Panc1 (cell line): ENCODE data around the gene TANC1. TPM values are rescaled to one million over a fixed set of nuclear protein-coding genes. Genes with fewer than 3 reads are reported as not detected.

ENCODE experiments used
- ATAC-seq: fragments of 200-7000 bp; cut with Tn5 transposase; 2 replicates; pipeline ENCODE4 v1.9.1; 2020; ENCODE audit warnings: mild to moderate bottlenecking, moderate library complexity
- BruUV-seq: library from RNA; stranded (reverse); fragments of 400-500 nt; replicated peaks from 2 replicates; lab custom pipeline; 2021; lab: Mats Ljungman, UMichigan
- CTCF ChIA-PET: fragments of 300-600 bp; sonication (Branson Sonifier 250); formaldehyde crosslinking; loops from one replicate; lab custom pipeline; 2022; ENCODE audit warnings: antibody characterized with exemption; lab: Charles Lee
- POLR2A ChIA-PET: fragments of 300-600 bp; sonication (Branson Sonifier 250); formaldehyde crosslinking; loops from one replicate; lab custom pipeline; 2022; ENCODE audit warnings: antibody characterized with exemption; lab: Charles Lee
- DNase-seq: peaks from one replicate; pipeline ENCODE4 v3.0.0-alpha.2; 2010; ENCODE audit warnings: low read depth, low spot score
- H3K27ac ChIP-seq: 2 replicates; pipeline ENCODE4 v1.5.1; 2011; ENCODE audit warnings: mild to moderate bottlenecking, low read length, inconsistent platforms
- H3K27me3 ChIP-seq: fragments of 200-500 bp; sonication (Bioruptor generic); 2 replicates; pipeline ENCODE4 v1.6.0; 2014; ENCODE audit warnings: low read length, inconsistent platforms; ENCODE audit not compliant: control insufficient read depth, insufficient read depth
- H3K36me3 ChIP-seq: fragments of 200-500 bp; sonication (Bioruptor generic); 2 replicates; pipeline ENCODE4 v1.5.1; 2014; ENCODE audit warnings: inconsistent platforms, mild to moderate bottlenecking, low read length, moderate library complexity; ENCODE audit not compliant: control insufficient read depth, insufficient read depth
- H3K4me1 ChIP-seq: 2 replicates; pipeline ENCODE4 v1.5.1; 2011; ENCODE audit warnings: inconsistent platforms, mild to moderate bottlenecking, low read length, moderate library complexity; ENCODE audit not compliant: control insufficient read depth, insufficient read depth
- H3K4me3 ChIP-seq, 2 experiments: 2 replicates each; pipeline ENCODE4 v1.5.1; 2011 to 2012; ENCODE audit warnings: low read depth in 2 of 2, low read length in 2 of 2, mild to moderate bottlenecking in 2 of 2, inconsistent platforms in 1 of 2, moderate library complexity in 1 of 2
- H3K9me3 ChIP-seq: fragments of 200-500 bp; sonication (Bioruptor generic); 2 replicates; pipeline ENCODE4 v1.5.1; 2014; ENCODE audit warnings: low read depth, mild to moderate bottlenecking, inconsistent platforms, low read length, moderate library complexity; ENCODE audit not compliant: control insufficient read depth, insufficient read depth
- POLR2AphosphoS5 ChIP-seq: IDR thresholded peaks from 2 replicates; pipeline ENCODE4 v1.6.1; 2012; ENCODE audit warnings: mild to moderate bottlenecking, low read depth, low read length, moderate library complexity
- SIN3A ChIP-seq: IDR thresholded peaks from 2 replicates; pipeline ENCODE4 v1.6.1; 2012; ENCODE audit warnings: low read depth, mild to moderate bottlenecking, low read length, moderate library complexity, borderline replicate concordance; ENCODE audit not compliant: insufficient read depth
- TCF7L2 ChIP-seq: IDR thresholded peaks from 2 replicates; pipeline ENCODE4 v1.6.1; 2011; ENCODE audit warnings: mild to moderate bottlenecking, low read depth, low read length, inconsistent platforms
- in situ Hi-C: cut with HindIII; loops from 2 replicates; pipeline ENCODE4 v1.10.0; 2016; ENCODE audit warnings: low sequenced_read_pairs, low pct_unique_long_range_greater_than_20kb
- intact Hi-C: fragments of 100-400 bp; cut with micrococcal nuclease; formaldehyde crosslinking; loops from one replicate; pipeline ENCODE4 v1.10.0; 2022; ENCODE audit not compliant: unreplicated experiment
- total RNA-seq: library from RNA; stranded (reverse); gene quantifications from one replicate; pipeline ENCODE4 v1.2.1, GENCODE V29; 2021; ENCODE audit not compliant: unreplicated experiment
- TF ChIP-seq, protein P1 (sequence below), 2 experiments: IDR thresholded peaks; 2 replicates each; pipeline ENCODE4 v1.6.1; 2011 to 2012; ENCODE audit warnings: low read depth in 2 of 2, control low read depth in 1 of 2, low read length in 1 of 2, mild to moderate bottlenecking in 1 of 2, moderate library complexity in 1 of 2; ENCODE audit not compliant: insufficient read depth in 1 of 2
- TF ChIP-seq, protein P2 (sequence below): fragments of 450-650 bp; IDR thresholded peaks from 2 replicates; pipeline ENCODE4 v1.5.1; 2017; ENCODE audit warnings: mild to moderate bottlenecking

TANC1 gene
- total RNA-seq, 1 experiment from 2014 or later: 44.3 TPM

DNA sequence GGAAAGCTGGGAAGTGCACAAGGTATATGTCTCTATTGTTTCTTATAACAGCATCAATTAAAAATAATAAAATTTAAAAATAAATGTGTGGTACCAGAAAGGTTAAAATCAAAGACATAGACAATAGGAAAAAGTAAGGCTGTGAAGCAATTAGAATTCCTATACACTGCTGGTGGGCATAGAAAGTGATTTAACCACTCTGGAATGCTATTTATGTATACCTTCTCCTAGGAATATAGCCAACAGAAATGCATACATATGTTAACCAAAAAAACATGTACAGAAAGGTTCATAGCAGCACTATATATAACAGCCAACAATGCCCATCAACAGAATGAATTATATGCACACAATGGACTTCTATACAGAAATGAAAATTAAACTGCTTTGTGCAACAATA lies 275.1 kb downstream of the TANC1 start:
- intact Hi-C loops (no loop called here), in situ Hi-C loops (no loop called here)
- no TSS peak for BruUV-seq
- no peaks in the 10 kb centered on the region for H3K27me3 ChIP-seq
- H3K4me3 ChIP-seq: no peak overlapping the region
- DNase-seq (no peak), ATAC-seq (no peak)
- peaks cover 4% of the 10 kb centered on the region; the same call in 1 of the 2 replicates for H3K4me1 ChIP-seq
- H3K36me3 ChIP-seq: peaks cover 6% of the 10 kb centered on the region; the same call in 1 of the 2 replicates
- no peak overlapping the region for H3K27ac ChIP-seq
- no peaks in the 10 kb centered on the region for H3K9me3 ChIP-seq
- ChIA-PET CTCF (no interaction called here), POLR2A (no interaction called here)
- TF ChIP-seq POLR2AphosphoS5 (no peak), TCF7L2 (no peak), SIN3A (no peak)
- TF ChIP-seq, protein P1, sequence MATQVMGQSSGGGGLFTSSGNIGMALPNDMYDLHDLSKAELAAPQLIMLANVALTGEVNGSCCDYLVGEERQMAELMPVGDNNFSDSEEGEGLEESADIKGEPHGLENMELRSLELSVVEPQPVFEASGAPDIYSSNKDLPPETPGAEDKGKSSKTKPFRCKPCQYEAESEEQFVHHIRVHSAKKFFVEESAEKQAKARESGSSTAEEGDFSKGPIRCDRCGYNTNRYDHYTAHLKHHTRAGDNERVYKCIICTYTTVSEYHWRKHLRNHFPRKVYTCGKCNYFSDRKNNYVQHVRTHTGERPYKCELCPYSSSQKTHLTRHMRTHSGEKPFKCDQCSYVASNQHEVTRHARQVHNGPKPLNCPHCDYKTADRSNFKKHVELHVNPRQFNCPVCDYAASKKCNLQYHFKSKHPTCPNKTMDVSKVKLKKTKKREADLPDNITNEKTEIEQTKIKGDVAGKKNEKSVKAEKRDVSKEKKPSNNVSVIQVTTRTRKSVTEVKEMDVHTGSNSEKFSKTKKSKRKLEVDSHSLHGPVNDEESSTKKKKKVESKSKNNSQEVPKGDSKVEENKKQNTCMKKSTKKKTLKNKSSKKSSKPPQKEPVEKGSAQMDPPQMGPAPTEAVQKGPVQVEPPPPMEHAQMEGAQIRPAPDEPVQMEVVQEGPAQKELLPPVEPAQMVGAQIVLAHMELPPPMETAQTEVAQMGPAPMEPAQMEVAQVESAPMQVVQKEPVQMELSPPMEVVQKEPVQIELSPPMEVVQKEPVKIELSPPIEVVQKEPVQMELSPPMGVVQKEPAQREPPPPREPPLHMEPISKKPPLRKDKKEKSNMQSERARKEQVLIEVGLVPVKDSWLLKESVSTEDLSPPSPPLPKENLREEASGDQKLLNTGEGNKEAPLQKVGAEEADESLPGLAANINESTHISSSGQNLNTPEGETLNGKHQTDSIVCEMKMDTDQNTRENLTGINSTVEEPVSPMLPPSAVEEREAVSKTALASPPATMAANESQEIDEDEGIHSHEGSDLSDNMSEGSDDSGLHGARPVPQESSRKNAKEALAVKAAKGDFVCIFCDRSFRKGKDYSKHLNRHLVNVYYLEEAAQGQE (IDR thresholded peaks at IDR 0.05; ENCODE audit: insufficient read depth in 1 of 2, low read depth in 2 of 2, low read length in 1 of 2): no peak
- TF ChIP-seq, protein P2, sequence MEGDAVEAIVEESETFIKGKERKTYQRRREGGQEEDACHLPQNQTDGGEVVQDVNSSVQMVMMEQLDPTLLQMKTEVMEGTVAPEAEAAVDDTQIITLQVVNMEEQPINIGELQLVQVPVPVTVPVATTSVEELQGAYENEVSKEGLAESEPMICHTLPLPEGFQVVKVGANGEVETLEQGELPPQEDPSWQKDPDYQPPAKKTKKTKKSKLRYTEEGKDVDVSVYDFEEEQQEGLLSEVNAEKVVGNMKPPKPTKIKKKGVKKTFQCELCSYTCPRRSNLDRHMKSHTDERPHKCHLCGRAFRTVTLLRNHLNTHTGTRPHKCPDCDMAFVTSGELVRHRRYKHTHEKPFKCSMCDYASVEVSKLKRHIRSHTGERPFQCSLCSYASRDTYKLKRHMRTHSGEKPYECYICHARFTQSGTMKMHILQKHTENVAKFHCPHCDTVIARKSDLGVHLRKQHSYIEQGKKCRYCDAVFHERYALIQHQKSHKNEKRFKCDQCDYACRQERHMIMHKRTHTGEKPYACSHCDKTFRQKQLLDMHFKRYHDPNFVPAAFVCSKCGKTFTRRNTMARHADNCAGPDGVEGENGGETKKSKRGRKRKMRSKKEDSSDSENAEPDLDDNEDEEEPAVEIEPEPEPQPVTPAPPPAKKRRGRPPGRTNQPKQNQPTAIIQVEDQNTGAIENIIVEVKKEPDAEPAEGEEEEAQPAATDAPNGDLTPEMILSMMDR: no peak

DNA sequence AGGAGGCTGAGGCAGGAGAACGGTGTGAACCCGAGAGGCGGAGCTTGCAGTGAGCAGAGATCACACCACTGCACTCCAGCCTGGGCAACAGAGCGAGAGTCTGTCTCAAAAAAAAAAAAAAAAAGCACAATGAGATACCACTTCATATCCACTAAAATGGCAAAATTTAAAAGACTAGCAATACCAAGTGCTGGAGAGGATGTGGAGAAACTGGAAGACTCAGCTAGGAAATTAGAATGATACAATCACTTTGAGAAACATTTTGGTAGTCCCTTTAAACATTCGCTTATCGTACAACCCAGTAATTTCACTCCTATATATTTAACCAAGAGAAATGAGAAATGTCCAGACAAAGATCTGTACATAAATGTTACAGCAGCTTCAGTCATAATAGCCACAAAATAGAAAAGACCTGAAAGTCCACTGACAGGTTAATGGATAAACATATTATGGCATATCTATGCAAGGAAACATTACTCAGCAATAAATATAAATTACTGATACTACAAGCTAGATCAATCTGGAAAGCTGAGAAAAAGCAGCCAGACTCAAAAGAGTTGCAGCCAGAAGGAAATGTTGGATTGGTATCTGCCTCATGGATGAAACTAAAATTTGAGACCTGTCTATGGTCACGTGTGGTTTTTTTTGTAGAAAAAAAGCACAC lies 278.0 kb downstream of the TANC1 start:
- no peak for TF ChIP-seq POLR2AphosphoS5
- TF ChIP-seq, protein P1 (IDR thresholded peaks at IDR 0.05; ENCODE audit: insufficient read depth in 1 of 2, low read depth in 2 of 2, low read length in 1 of 2): no peak
- TF ChIP-seq, protein P2: no peak
- TF ChIP-seq TCF7L2: no peak
- no peak for TF ChIP-seq SIN3A
- DNase-seq (no peak), ATAC-seq (no peak)
- peaks cover 18% of the 10 kb centered on the region; the same call in 1 of the 2 replicates for H3K4me1 ChIP-seq
- H3K36me3 ChIP-seq: no peaks in the 10 kb centered on the region
- H3K9me3 ChIP-seq: no peaks in the 10 kb centered on the region
- BruUV-seq: no TSS peak
- ChIA-PET CTCF (interaction anchor here (0.6 kb wide), 1 partner anchor 830 kb away, joined by 3 read pairs; no protein-coding TSS in a partner anchor), POLR2A (interaction anchor here (0.6 to 0.7 kb wide), 2 partner anchors 30 to 57 kb away, joined by 4 to 8 read pairs; no protein-coding TSS in a partner anchor)
- H3K27ac ChIP-seq: no peak overlapping the region
- intact Hi-C loops: no loop called here
- no peak overlapping the region for H3K4me3 ChIP-seq
- H3K27me3 ChIP-seq: no peaks in the 10 kb centered on the region
- in situ Hi-C loops: no loop called here
